NCI-H2227 (cell line): Measurements from ENCODE around the gene KANK3.
A peak's percentile ranks its signal among the peaks of the same experiment; 100 is the strongest.

Source experiments
- DNase-seq: peaks from one replicate; lab custom pipeline; 2025; ENCODE audit not compliant: unreplicated experiment; lab: John Stamatoyannopoulos, UW

KANK3 gene

DNA sequence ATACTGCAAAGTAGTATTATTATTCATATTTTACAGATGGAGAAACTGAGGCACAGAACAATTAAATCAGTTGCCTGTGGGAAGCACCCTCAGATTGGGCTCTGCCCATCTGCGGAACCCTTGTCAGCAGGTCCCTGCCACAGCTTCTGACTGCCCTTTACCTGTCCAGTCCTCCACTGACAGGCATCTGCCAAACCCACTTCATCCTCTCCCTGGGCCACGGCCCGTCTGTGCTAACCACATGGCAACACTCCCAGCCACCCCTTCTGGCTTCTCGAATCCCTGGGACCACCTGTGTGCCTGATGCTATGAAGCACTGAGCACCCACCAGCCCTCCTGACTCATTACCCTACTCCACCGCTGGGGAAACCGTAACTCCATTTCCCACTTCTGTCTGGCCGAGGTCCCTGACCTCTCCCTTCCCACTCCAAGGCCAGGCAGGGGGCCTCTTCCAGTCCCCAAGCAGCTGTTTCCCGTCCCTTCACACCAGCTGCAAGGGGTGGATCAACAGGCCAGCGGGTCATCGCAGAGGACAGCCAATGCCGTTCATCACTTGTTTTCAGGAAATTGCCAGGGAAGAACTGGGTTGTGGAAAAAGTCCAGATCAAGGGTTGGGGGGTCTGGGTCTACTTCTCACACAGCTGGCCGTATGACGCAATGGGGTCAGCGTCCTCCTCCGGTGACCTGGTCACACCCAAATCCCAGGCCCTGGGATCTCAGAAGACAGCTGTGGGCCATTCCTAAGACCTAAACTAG lies 2.5 kb downstream of the KANK3 start:
- no peak for DNase-seq

- no peak for DNase-seq
Measured at GRCh38 chr19:8338835-8339234, 4.2 kb downstream of the KANK3 start.

GRCh38 chr19:8337728-8338127 lies 5.3 kb downstream of the KANK3 start:
- DNase-seq = no peak

- DNase-seq = no peak
Measured at GRCh38 chr19:8336660-8337059, 6.4 kb downstream of the KANK3 start.

GRCh38 chr19:8336072-8336569 lies 6.9 kb downstream of the KANK3 start:
- DNase-seq = no peak

DNA sequence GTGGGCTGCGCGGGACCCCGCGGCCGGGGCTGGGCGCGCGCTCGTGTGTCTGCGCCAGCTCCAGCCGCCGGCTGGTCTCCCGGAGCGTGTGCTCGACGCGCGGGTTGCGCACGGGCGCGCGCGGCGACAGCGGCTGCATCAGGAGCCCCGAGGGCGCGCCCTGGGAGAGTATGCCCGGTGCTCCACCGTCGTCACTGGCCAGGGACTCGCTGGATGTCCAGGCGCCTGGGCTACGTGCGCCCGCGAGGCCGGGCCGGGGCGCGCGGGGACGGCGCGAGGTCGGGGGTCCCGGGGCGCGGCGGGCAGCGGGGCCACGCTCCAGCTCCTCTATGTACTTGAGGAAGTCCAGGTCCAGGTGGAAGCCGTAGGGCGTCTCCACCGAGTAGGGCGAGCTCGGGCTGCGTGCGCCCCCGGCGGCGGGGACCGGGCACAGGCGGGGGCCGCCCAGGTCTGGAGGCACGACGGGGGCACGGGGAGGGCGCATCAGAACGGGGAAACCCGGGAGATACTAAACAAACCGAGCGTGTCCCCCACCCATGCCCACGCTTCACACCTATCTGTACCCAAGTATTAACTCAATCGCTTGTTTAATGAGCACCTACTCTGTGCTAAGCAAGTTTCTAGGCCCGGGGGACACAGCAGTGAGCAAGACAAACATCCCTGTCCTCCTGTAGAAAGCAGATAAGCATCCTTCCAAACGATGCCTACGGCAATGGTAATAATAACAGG lies 7.6 kb downstream of the KANK3 start:
- peak; percentile 46 for DNase-seq

DNA sequence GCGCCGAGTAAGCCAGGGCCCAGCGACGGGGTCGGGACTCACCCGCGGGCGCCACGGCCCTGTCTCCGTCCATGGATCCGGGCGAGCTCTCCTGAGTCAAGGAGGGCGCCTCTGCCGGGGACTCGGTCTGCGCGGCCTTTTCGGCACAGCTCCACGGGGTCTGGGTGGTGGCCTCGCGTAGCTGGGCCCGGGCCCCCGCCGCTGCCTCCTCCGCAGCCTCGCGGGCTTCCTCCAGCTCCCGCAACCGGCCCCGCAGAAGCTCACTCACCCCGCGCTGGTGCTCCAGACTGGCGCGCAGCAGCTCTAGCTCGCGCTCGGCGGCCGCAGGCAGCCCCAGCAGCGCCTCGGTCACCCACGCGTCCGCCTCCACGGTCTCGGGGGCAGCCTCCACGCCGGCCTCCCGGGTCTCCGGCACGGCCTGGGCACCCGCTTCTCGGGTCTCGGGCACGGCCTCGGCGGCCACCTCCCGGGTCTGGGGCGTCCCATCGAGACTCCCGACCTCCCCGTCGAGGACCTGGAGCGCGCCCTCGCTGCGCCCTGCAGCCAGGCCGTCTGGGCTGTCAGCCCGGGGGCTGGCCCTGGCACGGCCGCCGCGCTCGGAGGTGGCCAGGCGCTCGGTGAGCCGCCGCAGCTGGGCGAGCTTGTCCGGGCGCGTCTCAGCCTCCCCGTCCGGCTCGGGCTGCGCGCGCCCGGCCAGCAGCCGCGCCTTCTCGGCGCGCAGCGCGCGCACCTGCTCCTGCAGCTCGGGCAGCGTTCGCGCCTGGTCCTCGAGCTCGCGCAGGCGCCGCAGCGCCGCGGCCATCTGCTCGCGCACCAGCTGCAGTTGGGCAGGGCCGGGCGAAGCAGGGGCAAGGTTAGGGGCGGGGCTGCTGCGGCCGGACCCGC lies 8.4 kb downstream of the KANK3 start:
- DNase-seq = peak; percentile 88

DNA sequence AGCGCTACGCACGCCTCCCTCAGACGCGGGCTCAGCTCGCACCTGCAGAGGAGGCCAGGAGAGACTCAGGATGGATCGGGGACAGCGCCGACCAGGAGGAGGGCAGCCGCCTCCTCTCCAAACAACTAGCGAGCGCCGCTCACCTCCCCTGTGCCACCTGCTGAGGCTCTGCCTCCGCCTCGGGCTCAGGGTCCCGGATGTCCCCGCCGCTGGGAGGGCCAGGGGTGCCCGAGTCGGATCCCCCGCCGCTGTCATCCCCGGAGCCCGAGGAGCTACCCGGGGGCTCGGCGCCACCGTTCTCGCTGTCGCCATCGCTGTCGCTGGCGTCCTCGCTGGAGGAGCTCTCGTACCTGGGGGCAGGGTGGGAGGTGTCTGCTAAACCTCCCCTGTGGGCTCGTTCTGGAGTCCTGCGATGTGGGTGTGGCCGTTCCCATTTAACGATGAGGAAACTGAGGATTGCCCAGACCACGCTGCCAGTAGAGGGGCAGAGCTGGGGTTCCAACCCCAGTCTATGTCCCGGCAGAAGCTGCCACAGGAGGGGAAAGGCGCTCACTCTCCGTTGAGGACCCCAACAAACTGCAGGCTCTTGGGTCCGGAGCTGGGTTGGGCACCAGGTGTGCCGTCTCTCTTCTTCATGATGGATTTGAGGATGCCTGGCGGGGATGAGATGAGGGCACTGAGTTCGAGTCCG lies 9.2 kb downstream of the KANK3 start:
- peak; percentile 20 for DNase-seq

- no peak for DNase-seq
Measured at GRCh38 chr19:8332976-8333766, 9.9 kb downstream of the KANK3 start.

- no peak for DNase-seq
Measured at GRCh38 chr19:8331263-8331845, 11.7 kb downstream of the KANK3 start.

- no peak for DNase-seq
Measured at GRCh38 chr19:8329996-8330395, 13.1 kb downstream of the KANK3 start.

GRCh38 chr19:8325454-8325853 lies 17.6 kb downstream of the KANK3 start:
- DNase-seq = no peak

GRCh38 chr19:8324186-8325050 lies 18.6 kb downstream of the KANK3 start:
- no peak for DNase-seq

DNA sequence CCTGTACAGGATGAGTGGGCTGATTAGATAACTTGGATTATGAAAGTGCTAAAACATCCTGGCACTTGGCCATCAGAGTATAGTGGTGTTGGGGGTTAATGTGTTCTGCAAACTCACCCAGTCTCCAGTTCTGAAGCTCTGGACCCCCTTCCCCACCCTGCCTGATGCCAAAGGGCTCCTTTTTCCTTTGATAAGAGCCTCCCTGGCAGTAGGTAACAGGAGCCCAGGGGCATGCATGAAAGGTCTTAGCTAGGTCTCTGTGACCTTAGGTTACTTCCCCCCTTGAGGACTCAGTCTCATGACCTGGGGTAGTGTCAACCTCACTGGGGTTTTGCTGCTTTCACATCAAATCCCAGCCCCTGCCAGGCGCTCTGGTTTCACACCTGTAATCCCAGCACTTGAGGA lies 19.3 kb downstream of the KANK3 start:
- DNase-seq = no peak

DNA sequence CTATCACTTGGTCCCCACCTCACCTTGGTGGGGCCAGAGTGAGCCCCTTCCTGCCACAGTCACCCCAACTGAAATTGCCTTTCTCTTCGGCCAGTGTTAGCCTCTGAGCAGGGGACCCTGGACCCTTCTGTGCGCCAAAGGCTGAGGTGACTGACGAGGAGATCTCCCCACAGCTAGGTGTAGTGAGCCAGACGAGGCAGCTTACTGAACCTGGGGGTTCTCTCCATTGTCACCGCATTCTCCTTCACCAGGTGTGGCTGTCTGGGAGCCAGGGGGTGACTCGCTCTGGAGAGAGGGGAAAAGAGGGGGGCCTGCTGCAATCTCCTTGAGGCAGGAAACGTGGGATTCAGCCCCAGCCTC lies 20.4 kb downstream of the KANK3 start:
- DNase-seq = no peak

GRCh38 chr19:8321986-8322637 lies 20.9 kb downstream of the KANK3 start:
- no peak for DNase-seq

DNA sequence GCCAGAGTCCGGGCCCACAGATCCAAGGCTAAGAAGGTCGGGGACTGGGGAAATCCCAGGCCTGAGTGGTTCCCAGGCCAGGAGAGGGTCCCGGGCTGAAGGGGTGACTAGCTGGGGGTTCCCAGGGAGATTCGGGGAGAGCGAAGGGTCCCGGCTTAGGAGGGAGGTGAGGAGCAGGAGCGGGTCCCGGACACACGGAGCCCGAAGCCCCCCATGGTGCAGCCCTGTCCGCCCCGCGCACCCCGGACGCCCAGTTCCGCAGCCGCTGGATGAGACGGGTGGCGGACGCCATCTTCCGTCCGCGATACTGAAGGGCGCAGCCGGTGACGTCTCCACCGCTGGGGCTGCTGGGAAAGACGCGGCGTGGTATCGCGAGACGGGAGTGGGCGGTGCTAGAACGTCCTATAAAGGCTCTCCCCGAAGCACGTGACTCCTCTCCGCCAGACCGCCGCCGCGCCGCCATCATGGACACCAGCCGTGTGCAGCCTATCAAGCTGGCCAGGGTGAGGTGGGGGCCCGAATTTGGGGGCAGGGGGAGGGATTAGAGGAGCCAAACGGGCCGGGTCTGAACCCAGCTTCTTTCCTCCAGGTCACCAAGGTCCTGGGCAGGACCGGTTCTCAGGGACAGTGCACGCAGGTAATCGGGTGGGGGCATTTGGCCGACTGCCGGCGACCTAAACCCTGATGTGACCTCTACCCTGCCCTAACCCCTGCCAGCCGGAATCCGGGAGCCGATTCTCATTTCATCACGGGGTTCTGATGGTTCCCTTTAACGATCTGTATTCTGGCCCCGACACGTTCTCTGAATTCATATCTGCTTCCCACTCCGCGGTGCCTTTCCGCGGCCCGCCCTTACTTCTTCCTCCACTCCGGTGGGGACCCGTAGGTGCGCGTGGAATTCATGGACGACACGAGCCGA lies 21.7 kb downstream of the KANK3 start, which contains the start of the genes NDUFA7 and RPS28:
Gene NDUFA7, minus strand, starts transcription at position 309 of the 919 bp plus-strand sequence. Its CDS starts 17 bp downstream, at position 292.
Gene RPS28, plus strand, starts transcription at position 430 of the 919 bp plus-strand sequence. Its CDS starts 35 bp downstream, at position 465.
- peak; percentile 95 for DNase-seq
